ENCODE measurements around the gene CACNG8. TPM values are rescaled to one million over a fixed set of nuclear protein-coding genes. Genes with fewer than 3 reads are reported as not detected.
A peak's percentile ranks its signal among the peaks of the same experiment; 100 is the strongest.

CACNG8 gene
- total RNA-seq, 2 donors from 2014 or later: 0.48 to 4.8 TPM

GRCh38 chr19:53991224-53992113, 28.7 kb downstream of the CACNG8 start, which contains the start of gene CACNG6:
CACNG6 (plus strand) TSS chr19:53991637; CDS start chr19:53992878, 1,241 bp downstream.
- Histone ChIP-seq H3K9ac (ENCODE audit: extremely low read depth, low read length, poor library complexity, severe bottlenecking) (no peak within 1 kb of the TSS), H3K27ac (ENCODE audit: low read depth, low read length) (no peak within 1 kb of the TSS), H3K4me1 (ENCODE audit: control insufficient read depth, insufficient read depth, low read length) (no peaks in the 10 kb centered on the region), H3K9me3 (ENCODE audit: control insufficient read depth, low read length) (no peaks in the 10 kb centered on the region), H3K27me3 (ENCODE audit: control insufficient read depth, insufficient read depth, low read length, poor library complexity, severe bottlenecking) (peaks cover 49% of the 10 kb centered on the region), H3K36me3 (ENCODE audit: control insufficient read depth, insufficient read depth, low read length) (no peaks in the 10 kb centered on the region), H3K4me3 (ENCODE audit: low read length) (no peak within 1 kb of the TSS)
- Mint-ChIP-seq H3K4me3 (peak within 1 kb of the TSS; percentile 48), H3K27ac (no peak within 1 kb of the TSS), H3K9me3 (no peaks in the 10 kb centered on the region), H3K27me3 (ENCODE audit: insufficient read depth) (peaks cover 64% of the 10 kb centered on the region), H3K4me1 (no peaks in the 10 kb centered on the region), H3K36me3 (ENCODE audit: low read depth) (no peaks in the 10 kb centered on the region)
- no peak for TF ChIP-seq CTCF (conservative IDR thresholded peaks at IDR 0.05)
- DNase-seq: peak; percentile 86
- 23 to 34% methylated on average over 17 to 61 of the region's 66 CpGs for WGBS, 2 experiments (ENCODE audit: insufficient coverage in 1 of 2, insufficient read length in 1 of 2)

- Histone ChIP-seq H3K9ac (ENCODE audit: extremely low read depth, low read length, poor library complexity, severe bottlenecking) (no peak overlapping the region), H3K36me3 (ENCODE audit: control insufficient read depth, insufficient read depth, low read length) (no peaks in the 10 kb centered on the region), H3K4me1 (ENCODE audit: control insufficient read depth, insufficient read depth, low read length) (no peaks in the 10 kb centered on the region), H3K27me3 (ENCODE audit: control insufficient read depth, insufficient read depth, low read length, poor library complexity, severe bottlenecking) (peaks cover 53% of the 10 kb centered on the region), H3K4me3 (ENCODE audit: low read length) (no peak overlapping the region), H3K9me3 (ENCODE audit: control insufficient read depth, low read length) (no peaks in the 10 kb centered on the region), H3K27ac (ENCODE audit: low read depth, low read length) (no peak overlapping the region)
- no peak for DNase-seq
- Mint-ChIP-seq H3K4me3 (peak overlapping the region; percentile 48), H3K9me3 (no peaks in the 10 kb centered on the region), H3K36me3 (ENCODE audit: low read depth) (no peaks in the 10 kb centered on the region), H3K27ac (no peak overlapping the region), H3K4me1 (peaks cover under 1% of the 10 kb centered on the region), H3K27me3 (ENCODE audit: insufficient read depth) (peaks cover 69% of the 10 kb centered on the region)
- TF ChIP-seq CTCF (conservative IDR thresholded peaks at IDR 0.05): no peak
- WGBS, 2 experiments (ENCODE audit: insufficient coverage in 1 of 2, insufficient read length in 1 of 2): 92 to 96% methylated on average over 8 to 9 of the region's 9 CpGs
Observed at GRCh38 chr19:53992211-53992610, 29.5 kb downstream of the CACNG8 start.

- Histone ChIP-seq H3K9me3 (ENCODE audit: control insufficient read depth, low read length) (no peaks in the 10 kb centered on the region), H3K27ac (ENCODE audit: low read depth, low read length) (no peak overlapping the region), H3K4me1 (ENCODE audit: control insufficient read depth, insufficient read depth, low read length) (no peaks in the 10 kb centered on the region), H3K36me3 (ENCODE audit: control insufficient read depth, insufficient read depth, low read length) (no peaks in the 10 kb centered on the region), H3K4me3 (ENCODE audit: low read length) (no peak overlapping the region), H3K27me3 (ENCODE audit: control insufficient read depth, insufficient read depth, low read length, poor library complexity, severe bottlenecking) (peaks cover 53% of the 10 kb centered on the region), H3K9ac (ENCODE audit: extremely low read depth, low read length, poor library complexity, severe bottlenecking) (no peak overlapping the region)
- no peak for TF ChIP-seq CTCF (conservative IDR thresholded peaks at IDR 0.05)
- H3K27ac Mint-ChIP-seq: no peak overlapping the region
- H3K4me1 Mint-ChIP-seq: peaks cover 6% of the 10 kb centered on the region
- H3K4me3 Mint-ChIP-seq: no peak overlapping the region
- H3K9me3 Mint-ChIP-seq: no peaks in the 10 kb centered on the region
- H3K36me3 Mint-ChIP-seq (ENCODE audit: low read depth): no peaks in the 10 kb centered on the region
- peaks cover 71% of the 10 kb centered on the region for H3K27me3 Mint-ChIP-seq (ENCODE audit: insufficient read depth)
- WGBS, 2 experiments (ENCODE audit: insufficient coverage in 1 of 2, insufficient read length in 1 of 2): 94 to 95% methylated on average over 15 to 43 of the region's 43 CpGs
- no peak for DNase-seq
Observed at GRCh38 chr19:53992815-53993214, 30.1 kb downstream of the CACNG8 start.
